ENCODE data around the gene SESN1.

The SESN1 gene

DNA sequence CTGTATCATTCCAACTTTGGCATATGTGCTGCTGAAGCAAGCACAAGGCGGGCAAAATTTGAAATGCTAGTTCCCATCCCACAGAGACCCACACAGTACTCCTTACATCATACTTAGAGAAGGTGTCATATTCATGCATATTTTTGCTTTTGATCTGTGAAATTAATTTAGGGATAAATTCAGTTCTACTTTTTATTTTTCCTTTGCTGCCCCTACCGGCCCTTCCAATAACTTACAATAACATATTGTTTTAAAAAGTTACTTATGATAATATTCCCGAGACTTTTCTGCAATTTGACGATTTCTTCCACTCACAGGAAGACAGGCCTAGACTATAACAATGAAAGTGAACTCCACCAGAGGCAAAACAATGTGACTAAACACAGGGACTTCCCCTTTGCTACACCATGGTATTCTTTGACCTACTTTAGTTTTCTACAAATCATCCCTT is 35.0 kb downstream of the SESN1 start:
- H3K4me3 ChIP-seq (ENCODE audit: low read depth, low read length) = no peak overlapping the region
- H3K27me3 ChIP-seq (ENCODE audit: control insufficient read depth, insufficient read depth, low read length) = no peaks in the 10 kb centered on the region
- H3K9ac ChIP-seq (ENCODE audit: low read depth, low read length) = no peak overlapping the region
- H3K36me3 ChIP-seq (ENCODE audit: control insufficient read depth, insufficient read depth, low read length) = no peaks in the 10 kb centered on the region
- H3K27ac ChIP-seq (ENCODE audit: low read depth, low read length) = no peak overlapping the region
- no peaks in the 10 kb centered on the region for H3K9me3 ChIP-seq (ENCODE audit: control insufficient read depth, insufficient read depth, low read length)
- peaks cover 9% of the 10 kb centered on the region; the same call in 1 of the 2 replicates for H3K4me1 ChIP-seq (ENCODE audit: control insufficient read depth, insufficient read depth, low read length)

DNA sequence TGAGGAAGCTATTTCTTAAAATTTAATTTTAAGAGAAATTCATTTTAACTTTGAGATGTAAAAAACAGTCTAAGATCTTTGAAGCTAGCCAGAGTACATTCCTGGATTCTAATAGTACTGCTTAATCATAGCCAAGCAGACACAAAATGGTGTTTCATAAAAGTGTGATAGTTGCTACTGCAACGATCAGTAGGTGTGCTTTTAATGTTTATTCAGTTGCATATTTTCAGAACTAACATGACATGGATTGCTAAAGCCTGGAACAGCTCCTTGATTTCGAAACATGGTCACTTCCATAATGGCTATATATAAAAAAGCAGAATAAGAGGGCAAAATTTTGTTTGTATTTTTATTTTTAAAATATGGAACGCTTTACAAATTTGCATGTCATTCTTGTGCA is 35.5 kb downstream of the SESN1 start:
- Histone ChIP-seq H3K36me3 (ENCODE audit: control insufficient read depth, insufficient read depth, low read length) (no peaks in the 10 kb centered on the region), H3K9ac (ENCODE audit: low read depth, low read length) (no peak overlapping the region), H3K27me3 (ENCODE audit: control insufficient read depth, insufficient read depth, low read length) (no peaks in the 10 kb centered on the region), H3K4me3 (ENCODE audit: low read depth, low read length) (no peak overlapping the region), H3K9me3 (ENCODE audit: control insufficient read depth, insufficient read depth, low read length) (no peaks in the 10 kb centered on the region), H3K4me1 (ENCODE audit: control insufficient read depth, insufficient read depth, low read length) (peaks cover 9% of the 10 kb centered on the region; the same call in 1 of the 2 replicates), H3K27ac (ENCODE audit: low read depth, low read length) (no peak overlapping the region)

DNA sequence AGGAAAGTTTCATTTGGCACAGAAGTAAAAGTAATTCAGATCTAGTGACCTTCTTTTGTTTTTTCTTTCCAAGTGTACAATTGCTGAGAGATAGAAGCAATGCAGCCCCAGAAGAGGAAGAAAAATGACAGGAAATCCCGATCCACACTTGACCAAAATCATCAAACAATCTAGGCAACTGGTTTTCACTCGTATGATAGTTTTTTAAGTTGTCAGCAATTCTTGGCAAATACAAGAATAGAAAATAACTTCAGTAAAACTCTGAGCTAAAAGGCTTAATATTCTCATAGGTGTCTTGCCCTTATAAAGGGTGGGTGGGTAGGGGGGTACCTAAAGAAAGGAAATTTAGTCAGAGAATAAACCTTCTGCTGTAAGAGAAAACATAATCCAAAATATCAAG is 36.0 kb downstream of the SESN1 start:
- Histone ChIP-seq H3K9me3 (ENCODE audit: control insufficient read depth, insufficient read depth, low read length) (no peaks in the 10 kb centered on the region), H3K27ac (ENCODE audit: low read depth, low read length) (no peak overlapping the region), H3K9ac (ENCODE audit: low read depth, low read length) (no peak overlapping the region), H3K36me3 (ENCODE audit: control insufficient read depth, insufficient read depth, low read length) (no peaks in the 10 kb centered on the region), H3K27me3 (ENCODE audit: control insufficient read depth, insufficient read depth, low read length) (no peaks in the 10 kb centered on the region), H3K4me3 (ENCODE audit: low read depth, low read length) (no peak overlapping the region), H3K4me1 (ENCODE audit: control insufficient read depth, insufficient read depth, low read length) (peaks cover 11% of the 10 kb centered on the region)

DNA sequence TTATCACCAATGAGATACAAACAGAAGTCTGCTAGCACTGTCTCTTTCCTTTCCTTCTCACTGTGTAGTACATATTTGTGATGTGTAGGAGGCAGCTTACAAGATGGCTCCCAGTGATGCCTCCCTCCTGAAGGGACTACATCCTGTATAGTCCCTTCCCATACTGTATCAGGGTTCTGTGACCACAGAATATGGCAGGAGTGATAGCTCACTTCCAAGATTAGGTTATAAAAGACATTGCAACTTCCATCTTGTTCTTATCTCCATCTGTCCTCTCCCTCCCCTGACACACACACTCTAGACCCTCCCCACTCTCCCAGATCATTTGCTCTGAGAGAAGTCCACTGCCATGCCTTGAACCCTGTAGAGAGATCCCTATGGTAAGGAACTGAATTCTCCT is 38.0 kb downstream of the SESN1 start:
- Histone ChIP-seq H3K9ac (ENCODE audit: low read depth, low read length) (no peak overlapping the region), H3K9me3 (ENCODE audit: control insufficient read depth, insufficient read depth, low read length) (no peaks in the 10 kb centered on the region), H3K36me3 (ENCODE audit: control insufficient read depth, insufficient read depth, low read length) (no peaks in the 10 kb centered on the region), H3K4me1 (ENCODE audit: control insufficient read depth, insufficient read depth, low read length) (peaks cover 19% of the 10 kb centered on the region), H3K27ac (ENCODE audit: low read depth, low read length) (no peak overlapping the region), H3K27me3 (ENCODE audit: control insufficient read depth, insufficient read depth, low read length) (no peaks in the 10 kb centered on the region), H3K4me3 (ENCODE audit: low read depth, low read length) (no peak overlapping the region)

DNA sequence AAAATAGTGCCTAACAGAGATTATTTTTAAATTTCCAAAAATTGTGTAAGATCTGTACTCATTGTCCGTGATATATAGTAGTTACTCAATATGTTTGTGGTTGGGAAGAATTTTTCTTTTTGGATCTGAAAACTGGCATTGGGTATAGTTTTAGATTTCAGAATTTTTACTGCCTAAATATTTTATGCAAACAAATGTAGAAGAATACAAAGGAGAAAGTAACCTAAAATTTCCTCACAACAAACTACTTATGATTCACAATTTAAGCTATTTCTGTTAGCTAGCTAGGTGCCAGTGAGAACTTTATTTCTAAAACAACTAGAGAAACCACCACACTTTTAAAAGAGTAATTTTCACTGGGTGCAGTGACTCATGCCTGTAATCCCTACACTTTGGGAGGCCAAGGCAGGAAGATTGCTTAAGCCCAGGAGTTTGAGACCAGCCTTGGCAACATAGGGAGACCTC is 38.8 kb downstream of the SESN1 start:
- H3K36me3 ChIP-seq (ENCODE audit: control insufficient read depth, insufficient read depth, low read length) = no peaks in the 10 kb centered on the region
- H3K4me3 ChIP-seq (ENCODE audit: low read depth, low read length) = no peak overlapping the region
- H3K27me3 ChIP-seq (ENCODE audit: control insufficient read depth, insufficient read depth, low read length) = no peaks in the 10 kb centered on the region
- H3K9ac ChIP-seq (ENCODE audit: low read depth, low read length) = no peak overlapping the region
- H3K9me3 ChIP-seq (ENCODE audit: control insufficient read depth, insufficient read depth, low read length) = no peaks in the 10 kb centered on the region
- no peak overlapping the region for H3K27ac ChIP-seq (ENCODE audit: low read depth, low read length)
- peaks cover 19% of the 10 kb centered on the region for H3K4me1 ChIP-seq (ENCODE audit: control insufficient read depth, insufficient read depth, low read length)

DNA sequence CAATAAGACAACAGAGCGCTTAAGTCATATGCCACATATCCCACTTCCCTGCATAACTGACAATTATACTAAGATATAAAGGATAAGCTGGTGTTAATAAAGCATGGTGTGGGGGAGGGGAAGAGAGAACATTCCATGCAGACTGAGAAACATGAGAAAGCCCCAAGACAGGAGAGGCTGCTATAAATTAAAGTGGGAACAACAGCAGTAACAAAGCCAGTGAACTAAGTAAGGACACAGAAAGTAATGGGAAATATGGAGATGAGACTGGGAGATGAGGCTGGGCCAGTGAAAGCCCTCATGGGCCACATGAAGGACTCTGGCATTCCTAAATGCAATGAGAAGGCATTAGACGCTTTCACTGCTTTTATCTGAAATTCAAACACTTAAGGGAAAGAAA is 41.3 kb downstream of the SESN1 start:
- H3K27ac ChIP-seq (ENCODE audit: low read depth, low read length) = no peak overlapping the region
- peaks cover 2% of the 10 kb centered on the region; the same call in 1 of the 2 replicates for H3K9me3 ChIP-seq (ENCODE audit: control insufficient read depth, insufficient read depth, low read length)
- H3K9ac ChIP-seq (ENCODE audit: low read depth, low read length) = no peak overlapping the region
- H3K4me3 ChIP-seq (ENCODE audit: low read depth, low read length) = no peak overlapping the region
- H3K36me3 ChIP-seq (ENCODE audit: control insufficient read depth, insufficient read depth, low read length) = no peaks in the 10 kb centered on the region
- H3K27me3 ChIP-seq (ENCODE audit: control insufficient read depth, insufficient read depth, low read length) = no peaks in the 10 kb centered on the region
- peaks cover 10% of the 10 kb centered on the region for H3K4me1 ChIP-seq (ENCODE audit: control insufficient read depth, insufficient read depth, low read length)

DNA sequence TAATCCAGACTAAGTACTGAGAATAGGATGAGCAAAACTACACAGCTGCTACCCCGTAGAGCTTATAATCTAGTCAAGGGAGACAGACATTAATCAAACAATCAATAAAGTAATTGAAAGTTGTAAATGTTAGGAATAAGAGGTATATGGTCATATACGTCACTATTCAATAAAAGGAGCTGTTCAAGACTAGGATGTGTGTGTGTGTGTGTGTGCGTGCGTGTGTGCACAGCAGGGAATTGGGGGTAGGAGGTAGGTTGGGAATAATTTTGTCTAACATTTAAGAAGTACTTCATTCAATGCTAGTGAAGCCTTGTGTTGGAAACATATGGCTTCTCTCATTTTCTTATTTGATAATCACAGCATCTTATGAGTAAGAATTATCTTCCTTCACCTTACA is 41.8 kb downstream of the SESN1 start:
- no peak overlapping the region for H3K27ac ChIP-seq (ENCODE audit: low read depth, low read length)
- H3K27me3 ChIP-seq (ENCODE audit: control insufficient read depth, insufficient read depth, low read length) = no peaks in the 10 kb centered on the region
- peaks cover 10% of the 10 kb centered on the region for H3K4me1 ChIP-seq (ENCODE audit: control insufficient read depth, insufficient read depth, low read length)
- no peak overlapping the region for H3K9ac ChIP-seq (ENCODE audit: low read depth, low read length)
- H3K4me3 ChIP-seq (ENCODE audit: low read depth, low read length) = no peak overlapping the region
- H3K36me3 ChIP-seq (ENCODE audit: control insufficient read depth, insufficient read depth, low read length) = no peaks in the 10 kb centered on the region
- H3K9me3 ChIP-seq (ENCODE audit: control insufficient read depth, insufficient read depth, low read length) = peaks cover 5% of the 10 kb centered on the region; the same call in 1 of the 2 replicates

DNA sequence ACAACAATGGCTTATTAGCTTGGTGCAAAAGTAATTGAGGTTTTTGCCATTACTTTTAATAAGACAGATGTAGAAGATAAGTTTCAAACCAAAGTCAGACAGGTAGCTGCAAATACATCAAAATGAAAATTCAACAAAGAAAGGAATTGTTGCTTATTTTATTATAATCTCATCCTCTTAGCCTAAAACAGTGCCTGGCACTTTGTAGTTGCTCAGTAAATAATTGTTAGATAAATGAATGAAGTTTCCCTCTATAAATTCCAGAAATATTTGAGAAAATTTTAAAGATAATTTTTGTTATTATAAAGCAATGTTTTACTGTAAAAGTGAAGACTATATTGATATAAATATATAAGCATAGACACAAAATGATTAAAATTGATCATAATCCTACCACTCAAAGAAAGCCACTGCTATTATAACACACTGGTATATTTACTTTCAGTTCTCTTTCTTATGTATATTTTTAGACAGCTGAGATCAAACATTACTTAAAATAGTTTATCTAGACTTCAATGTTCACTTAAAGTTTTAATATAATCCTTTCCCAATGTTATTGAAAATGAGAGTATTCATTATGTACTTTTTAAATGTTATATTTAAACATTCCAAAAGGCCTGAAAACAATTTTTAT is 42.5 kb downstream of the SESN1 start:
- H3K4me3 ChIP-seq (ENCODE audit: low read depth, low read length) = no peak overlapping the region
- no peaks in the 10 kb centered on the region for H3K36me3 ChIP-seq (ENCODE audit: control insufficient read depth, insufficient read depth, low read length)
- H3K27ac ChIP-seq (ENCODE audit: low read depth, low read length) = no peak overlapping the region
- H3K9me3 ChIP-seq (ENCODE audit: control insufficient read depth, insufficient read depth, low read length) = peaks cover 5% of the 10 kb centered on the region; the same call in 1 of the 2 replicates
- peaks cover 10% of the 10 kb centered on the region for H3K4me1 ChIP-seq (ENCODE audit: control insufficient read depth, insufficient read depth, low read length)
- no peak overlapping the region for H3K9ac ChIP-seq (ENCODE audit: low read depth, low read length)
- H3K27me3 ChIP-seq (ENCODE audit: control insufficient read depth, insufficient read depth, low read length) = no peaks in the 10 kb centered on the region

DNA sequence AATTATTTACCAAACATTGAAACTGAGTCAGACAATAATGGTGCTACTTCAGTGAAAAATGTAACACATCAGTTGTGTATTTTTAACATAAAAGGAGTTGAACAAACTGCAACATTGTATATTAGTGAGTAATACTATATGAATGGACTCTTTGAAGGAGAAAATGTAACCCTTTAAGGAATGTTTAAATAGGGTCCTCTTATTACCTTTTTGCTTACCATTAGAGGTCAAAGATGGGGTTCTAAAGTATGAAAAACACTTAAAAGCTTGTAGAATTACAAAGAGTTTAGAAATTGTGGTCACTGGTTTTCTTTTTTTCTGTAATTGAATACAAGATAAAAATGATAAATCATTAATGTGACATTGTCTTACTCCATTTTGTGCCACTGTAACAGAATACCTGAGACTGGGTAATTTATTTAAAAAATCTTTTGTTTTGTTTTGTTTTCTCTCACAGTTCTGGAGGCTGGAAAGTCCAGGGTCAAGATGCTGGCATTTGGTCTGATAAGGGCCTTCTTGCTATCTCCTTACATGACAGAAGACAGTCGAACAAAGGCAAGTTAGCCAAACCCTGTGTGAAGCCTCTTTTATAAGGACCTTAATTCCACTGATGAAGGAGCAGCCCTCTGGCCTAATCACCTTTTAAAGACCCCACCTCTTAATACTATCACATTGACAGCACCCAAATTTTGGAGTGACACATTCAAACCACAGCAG is 43.2 kb downstream of the SESN1 start:
- Histone ChIP-seq H3K27ac (ENCODE audit: low read depth, low read length) (no peak overlapping the region), H3K27me3 (ENCODE audit: control insufficient read depth, insufficient read depth, low read length) (no peaks in the 10 kb centered on the region), H3K4me1 (ENCODE audit: control insufficient read depth, insufficient read depth, low read length) (peaks cover 10% of the 10 kb centered on the region), H3K9me3 (ENCODE audit: control insufficient read depth, insufficient read depth, low read length) (peaks cover 5% of the 10 kb centered on the region; the same call in 1 of the 2 replicates), H3K36me3 (ENCODE audit: control insufficient read depth, insufficient read depth, low read length) (no peaks in the 10 kb centered on the region), H3K9ac (ENCODE audit: low read depth, low read length) (no peak overlapping the region), H3K4me3 (ENCODE audit: low read depth, low read length) (no peak overlapping the region)

DNA sequence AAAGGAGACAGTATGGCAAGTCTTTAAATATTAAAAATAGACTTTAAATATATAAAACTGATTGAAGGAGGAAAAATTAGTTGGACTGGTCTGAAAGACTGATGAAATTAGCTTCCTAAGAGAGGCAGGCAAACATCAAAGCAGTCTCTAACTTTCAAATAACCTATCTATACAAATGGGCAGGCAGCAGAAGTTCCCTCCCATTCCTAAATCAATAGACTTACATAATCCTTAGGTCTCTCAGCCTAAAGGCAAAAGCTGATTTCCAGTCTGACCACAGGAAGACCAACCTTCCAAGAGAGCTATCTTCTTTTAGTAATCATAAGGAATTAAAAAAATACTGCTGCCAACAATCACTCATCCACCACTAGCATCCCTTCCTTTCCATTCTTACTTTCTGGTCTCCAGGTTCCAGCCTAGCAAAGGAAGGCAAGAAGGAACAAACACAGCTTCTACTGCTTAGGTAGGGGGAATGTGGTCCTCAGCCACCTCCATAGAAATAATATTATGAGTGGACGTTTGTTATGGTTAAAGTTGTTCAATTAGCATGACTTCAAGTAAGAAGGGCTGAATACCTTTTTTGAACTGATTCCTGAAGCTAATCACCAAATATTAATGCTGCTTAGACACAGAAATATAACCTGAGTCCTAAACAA is 44.1 kb downstream of the SESN1 start:
- H3K4me1 ChIP-seq (ENCODE audit: control insufficient read depth, insufficient read depth, low read length) = peaks cover 10% of the 10 kb centered on the region
- no peak overlapping the region for H3K9ac ChIP-seq (ENCODE audit: low read depth, low read length)
- H3K4me3 ChIP-seq (ENCODE audit: low read depth, low read length) = no peak overlapping the region
- peaks cover 5% of the 10 kb centered on the region; the same call in 1 of the 2 replicates for H3K9me3 ChIP-seq (ENCODE audit: control insufficient read depth, insufficient read depth, low read length)
- no peak overlapping the region for H3K27ac ChIP-seq (ENCODE audit: low read depth, low read length)
- H3K36me3 ChIP-seq (ENCODE audit: control insufficient read depth, insufficient read depth, low read length) = no peaks in the 10 kb centered on the region
- H3K27me3 ChIP-seq (ENCODE audit: control insufficient read depth, insufficient read depth, low read length) = no peaks in the 10 kb centered on the region

DNA sequence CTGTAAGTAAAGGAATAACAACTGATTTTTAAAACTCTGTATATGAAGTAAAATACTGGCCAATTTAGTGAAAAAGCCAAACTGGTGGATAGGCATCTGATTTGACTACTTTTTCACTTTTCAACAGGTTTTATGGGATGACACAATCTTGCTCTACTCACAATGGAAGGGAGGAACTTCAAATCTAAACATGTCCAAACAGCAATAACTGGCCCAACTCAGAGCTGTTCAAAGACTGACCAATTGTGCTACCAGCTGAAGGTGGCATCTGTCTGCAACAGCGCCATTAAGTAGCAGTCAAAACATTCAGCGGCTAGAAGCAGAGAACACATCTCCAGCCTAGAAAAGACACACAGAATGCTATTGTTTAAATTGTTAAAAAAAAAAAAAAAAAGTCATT is 44.6 kb downstream of the SESN1 start:
- H3K36me3 ChIP-seq (ENCODE audit: control insufficient read depth, insufficient read depth, low read length) = no peaks in the 10 kb centered on the region
- H3K4me3 ChIP-seq (ENCODE audit: low read depth, low read length) = no peak overlapping the region
- no peak overlapping the region for H3K27ac ChIP-seq (ENCODE audit: low read depth, low read length)
- H3K27me3 ChIP-seq (ENCODE audit: control insufficient read depth, insufficient read depth, low read length) = no peaks in the 10 kb centered on the region
- H3K9ac ChIP-seq (ENCODE audit: low read depth, low read length) = no peak overlapping the region
- peaks cover 7% of the 10 kb centered on the region; the same call in 1 of the 2 replicates for H3K9me3 ChIP-seq (ENCODE audit: control insufficient read depth, insufficient read depth, low read length)
- H3K4me1 ChIP-seq (ENCODE audit: control insufficient read depth, insufficient read depth, low read length) = peaks cover 10% of the 10 kb centered on the region
